HepG2 (cell line): ENCODE measurements around the gene HPCAL1. TPM values are rescaled to one million over a fixed set of nuclear protein-coding genes. Genes with fewer than 3 reads are reported as not detected.

Experiments used
- ATAC-seq: fragments of 200-7000 bp; cut with Tn5 transposase; 3 replicates; pipeline ENCODE4 v1.9.1; 2020; ENCODE audit warnings: mild to moderate bottlenecking, moderate library complexity
- BruUV-seq: library from RNA; stranded (reverse); fragments of 400-500 nt; replicated peaks from 2 replicates; lab custom pipeline; 2021; lab: Mats Ljungman, UMichigan
- CTCF ChIA-PET: fragments of 300-600 bp; formaldehyde crosslinking; extraction: SDS; loops from one replicate; lab custom pipeline; 2021; ENCODE audit warnings: low total read pairs, inconsistent platforms, low intra/inter-chr PET ratio; lab: Yijun Ruan, JAX
- POLR2A ChIA-PET: fragments of 350-600 bp; sonication (Branson Sonifier 250); formaldehyde crosslinking; loops from one replicate; lab custom pipeline; 2020; ENCODE audit warnings: antibody characterized with exemption, inconsistent platforms; lab: Yijun Ruan, JAX
- DNase-seq: peaks from one replicate; pipeline ENCODE4 v3.0.0-alpha.2; 2015; ENCODE audit warnings: low spot score
- FAIRE-seq: peaks from 3 replicates; lab custom pipeline; 2011; peaks lifted over from hg19 to GRCh38; lab: Jason Lieb, UNC
- H2AFZ ChIP-seq: one replicate; pipeline ENCODE4 v1.6.1; 2011; ENCODE audit warnings: low read length, inconsistent platforms
- H3K27ac ChIP-seq: fragments of 300-600 bp; 3 replicates; pipeline ENCODE4 v1.8.0; 2011; ENCODE audit warnings: mixed run types, mild to moderate bottlenecking, mixed read lengths, low read length, inconsistent platforms; ENCODE audit not compliant: insufficient read depth; ENCODE audit errors: extremely low read length
- H3K27me3 ChIP-seq, 2 experiments: fragments of 200-600 bp in 1 of 2; 2 replicates in 1 of 2; 3 replicates in 1 of 2; pipeline versions ENCODE4 v1.6.0 to v1.8.0; 2011; ENCODE audit warnings: low read length in 2 of 2, mild to moderate bottlenecking in 2 of 2, moderate library complexity in 2 of 2, inconsistent platforms in 1 of 2; ENCODE audit not compliant: insufficient read depth in 2 of 2, control insufficient read depth in 1 of 2
- H3K36me3 ChIP-seq, 2 experiments: fragments of 200-600 bp in 1 of 2; replicated peaks in 1 of 2; 2 replicates in 1 of 2; 3 replicates in 1 of 2; pipeline versions ENCODE4 v1.5.1 to v1.8.0; 2011; ENCODE audit warnings: low read length in 2 of 2, inconsistent platforms in 1 of 2; ENCODE audit not compliant: insufficient read depth in 2 of 2, control insufficient read depth in 1 of 2
- H3K4me1 ChIP-seq: 2 replicates; pipeline ENCODE4 v1.5.1; 2012; ENCODE audit warnings: low read length, inconsistent platforms; ENCODE audit not compliant: insufficient read depth
- H3K4me2 ChIP-seq: 2 replicates; pipeline ENCODE4 v1.6.0; 2011; ENCODE audit warnings: low read depth, low read length, inconsistent platforms
- H3K4me3 ChIP-seq, 3 experiments: fragments of 200-600 bp in 1 of 3; sonication (generic), shearing (Covaris generic) in 1 of 3; replicated peaks in 1 of 3; 2 replicates each; pipeline ENCODE4 v1.5.1; 2011 to 2016; ENCODE audit warnings: low read length in 3 of 3, inconsistent platforms in 2 of 3, low read depth in 2 of 3, mild to moderate bottlenecking in 2 of 3, control low read depth in 1 of 3, mixed read lengths in 1 of 3; ENCODE audit not compliant: insufficient read depth in 1 of 3
- H3K79me2 ChIP-seq: one replicate; pipeline ENCODE4 v1.6.1; 2011; ENCODE audit warnings: low read length, inconsistent platforms; ENCODE audit not compliant: insufficient read depth
- H3K9ac ChIP-seq: 2 replicates; pipeline ENCODE4 v1.6.0; 2011; ENCODE audit warnings: mild to moderate bottlenecking, low read depth, low read length, inconsistent platforms; ENCODE audit not compliant: insufficient read depth
- H3K9me3 ChIP-seq: 2 replicates; pipeline ENCODE4 v1.5.1; 2012; ENCODE audit warnings: mild to moderate bottlenecking, low read length
- H4K20me1 ChIP-seq: 2 replicates; pipeline ENCODE4 v1.6.0; 2011; ENCODE audit warnings: inconsistent platforms, mild to moderate bottlenecking, low read length, moderate library complexity; ENCODE audit not compliant: insufficient read depth
- ARNT2 ChIP-seq: sonication (generic); formaldehyde crosslinking; IDR thresholded peaks from 2 replicates; pipeline ENCODE4 v1.8.0; 2022; ENCODE audit warnings: mild to moderate bottlenecking, low read depth, missing genetic modification reagents, moderate library complexity
- EED ChIP-seq: sonication (generic); formaldehyde crosslinking; IDR thresholded peaks from 2 replicates; pipeline ENCODE4 v1.5.0; 2020; ENCODE audit warnings: mild to moderate bottlenecking, missing genetic modification reagents
- ZBTB8A ChIP-seq: sonication (generic); formaldehyde crosslinking; IDR thresholded peaks from 2 replicates; pipeline ENCODE4 v1.4.0; 2020; ENCODE audit warnings: mild to moderate bottlenecking, low read depth, missing genetic modification reagents, borderline replicate concordance
- ZNF639 ChIP-seq: conservative IDR thresholded peaks from 2 replicates; pipeline ENCODE4 v1.6.1; 2018; ENCODE audit warnings: missing genetic modification reagents
- ZNF646 ChIP-seq: sonication (generic); formaldehyde crosslinking; IDR thresholded peaks from 2 replicates; pipeline ENCODE4 v1.9.0; 2021; ENCODE audit warnings: mild to moderate bottlenecking, missing genetic modification reagents
- ZNF737 ChIP-seq: sonication (generic); formaldehyde crosslinking; IDR thresholded peaks from 2 replicates; pipeline ENCODE4 v1.5.0; 2020; ENCODE audit warnings: missing genetic modification reagents, mild to moderate bottlenecking, borderline replicate concordance
- ZNF891 ChIP-seq: sonication (generic); formaldehyde crosslinking; IDR thresholded peaks from 2 replicates; pipeline ENCODE4 v1.5.0; 2020; ENCODE audit warnings: mild to moderate bottlenecking, missing genetic modification reagents
- WGBS: methylation state at CpG from one replicate; pipeline ENCODE4 v1.1.6; 2017; ENCODE audit warnings: low lambda C conversion rate; 5-methylcytosine and 5-hydroxymethylcytosine counted together
- in situ Hi-C: cut with HindIII; loops from 2 replicates; pipeline ENCODE4 v1.10.0; 2017; ENCODE audit warnings: low pct_unique_long_range_greater_than_20kb; ENCODE audit not compliant: extremely low pct_ligation_motif_present
- intact Hi-C: fragments of 100-400 bp; cut with micrococcal nuclease; formaldehyde crosslinking; loops from one replicate; pipeline ENCODE4 v1.10.0; 2022; ENCODE audit not compliant: unreplicated experiment
- polyA plus RNA-seq, 8 experiments: library from polyadenylated mRNA; depleted of rRNA in 3 of 8; stranded (reverse) in 7 of 8; unstranded in 1 of 8; fragments of >200 nt; fragmentation: Illumina TruSeq in 4 of 8; extraction: Trizol in 4 of 8; gene quantifications; 2 replicates each; pipeline versions ENCODE4 v1.2.1 to v1.2.3, GENCODE V29; 2011 to 2016; ENCODE audit warnings: low read depth in 4 of 8, missing spikeins in 1 of 8, mixed read lengths in 1 of 8; ENCODE audit not compliant: insufficient read depth in 1 of 8
- total RNA-seq, 5 experiments: library from RNA; depleted of rRNA; stranded (reverse); fragments of >200 nt; fragmentation: Illumina TruSeq; extraction: Trizol; gene quantifications; 2 replicates each; pipeline ENCODE4 v1.2.3, GENCODE V29; 2016; ENCODE audit warnings: low read depth in 1 of 5

HPCAL1 gene
- total and polyA plus RNA-seq, 2 of the 13 experiments (the other 11 are each of a cell fraction or from before 2014, with no cell fraction given), result 29.5 to 29.9 TPM

DNA sequence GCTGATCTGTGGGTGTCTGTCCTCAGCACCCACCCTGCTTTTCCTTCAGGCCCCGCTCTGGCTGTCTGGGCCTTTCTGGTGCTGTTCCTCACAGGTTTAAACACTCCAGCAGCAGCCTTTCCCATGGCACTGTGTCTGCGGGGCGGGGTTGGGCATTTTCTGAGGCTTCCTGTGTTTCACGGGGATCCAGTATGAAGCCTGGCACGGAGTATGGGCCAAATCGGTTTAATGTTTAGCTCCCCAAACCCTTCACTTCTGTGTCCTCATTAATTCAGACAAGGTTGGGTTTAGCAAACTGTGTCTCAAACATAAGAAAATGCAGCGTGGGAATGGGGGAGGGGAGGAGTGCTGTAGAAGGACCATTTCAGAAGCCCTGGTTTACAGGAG is 44.9 kb downstream of the HPCAL1 start (continued):
- TF ChIP-seq ARNT2 (CRISPR knock-in tag), result no peak

DNA sequence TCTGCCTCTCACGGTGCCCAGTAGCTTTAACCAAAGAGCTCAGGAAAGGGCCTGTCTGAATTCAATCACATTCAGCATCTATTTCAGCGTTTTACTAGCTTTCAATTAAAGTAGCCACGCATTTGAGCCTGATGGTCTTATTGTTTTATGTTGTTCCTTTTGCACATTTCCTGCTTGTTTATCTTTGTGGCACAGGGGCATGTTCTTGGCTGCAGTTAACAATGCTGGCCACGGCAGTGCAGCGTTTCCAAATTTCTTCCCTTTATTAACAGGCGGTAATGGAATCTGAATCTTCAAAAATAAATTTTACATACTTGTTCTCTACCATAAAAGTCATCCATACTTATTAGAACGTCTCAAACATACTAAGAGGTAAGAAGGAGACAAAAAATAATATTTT is 46.2 kb downstream of the HPCAL1 start:
- intact Hi-C loops, result no loop called here
- Histone ChIP-seq H2AFZ (no peak overlapping the region), H3K4me1 (peaks cover 11% of the 10 kb centered on the region), H3K79me2 (peaks cover 21% of the 10 kb centered on the region), H4K20me1 (0 out of 2 replicates have a peak, but pooled peaks cover 2% of the 10 kb centered on the region), H3K27me3 (no peaks in the 10 kb centered on the region), H3K4me2 (no peak overlapping the region), H3K9ac (no peak overlapping the region), H3K4me3 (no peak overlapping the region), H3K9me3 (no peaks in the 10 kb centered on the region), H3K36me3 (no peaks in the 10 kb centered on the region), H3K27ac (no peak overlapping the region)
- in situ Hi-C loops, result no loop called here
- no TSS peak for BruUV-seq
- ChIA-PET POLR2A (interaction anchor here (1.1 kb wide), 1 partner anchor 22 kb away, joined by 3 read pairs; no protein-coding TSS in a partner anchor), CTCF (no interaction called here)
- TF ChIP-seq ZNF646 (CRISPR knock-in tag), result no peak
- TF ChIP-seq ZBTB8A (CRISPR knock-in tag), result no peak
- TF ChIP-seq EED (CRISPR knock-in tag), result no peak
- no peak for TF ChIP-seq ZNF737 (CRISPR knock-in tag)
- TF ChIP-seq ZNF639, result no peak
- no peak for TF ChIP-seq ZNF891
- WGBS, result 86% methylated on average over 7 of the region's 7 CpGs
- ATAC-seq, result no peak
- FAIRE-seq, result no peak
- no peak for DNase-seq
